ENCODE results near the gene NSMCE1. TPM values are rescaled to one million over a fixed set of nuclear protein-coding genes. Genes with fewer than 3 reads are reported as not detected.
"Not testable (repeated sequence)": the region's sequence is repeated elsewhere in the genome, so short reads cannot be mapped to it uniquely, and the experiment has no call there.

NSMCE1 gene
- total RNA-seq, 1 donor from 2014 or later: 72.0 TPM

DNA sequence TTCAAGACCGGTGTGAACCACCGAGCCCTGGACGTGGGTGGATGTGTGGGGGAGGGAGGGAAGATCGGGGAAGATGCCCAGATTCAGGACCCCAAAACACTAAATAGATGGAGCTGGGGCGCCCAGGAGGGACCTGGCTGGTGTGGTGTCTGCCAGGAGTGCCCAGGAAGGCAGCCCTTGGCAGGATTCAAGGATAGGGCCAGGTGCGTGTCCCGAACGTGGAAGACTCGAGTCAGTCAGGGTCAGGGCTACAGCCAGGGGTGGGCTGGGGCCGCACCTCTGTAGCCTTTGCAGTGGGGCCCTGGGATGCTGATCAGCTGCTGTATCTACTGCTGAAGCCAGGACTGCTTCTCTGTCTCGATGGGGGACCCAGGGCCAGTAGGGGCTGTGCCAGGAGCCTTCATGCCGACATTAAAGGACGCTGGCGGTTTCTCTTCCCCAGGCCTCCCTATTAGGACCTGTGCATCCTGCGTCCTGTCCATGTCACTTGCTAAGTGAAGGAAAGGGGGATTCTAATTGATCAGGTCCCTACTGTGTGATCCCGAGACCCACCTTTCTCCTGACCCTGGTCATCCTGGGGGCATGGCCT is 52.2 kb downstream of the NSMCE1 start:
- no peak for DNase-seq (ENCODE audit: low spot score)

- no peak for DNase-seq (ENCODE audit: low spot score)
Measured at GRCh38 chr16:27215660-27216059, 52.9 kb downstream of the NSMCE1 start.

DNA sequence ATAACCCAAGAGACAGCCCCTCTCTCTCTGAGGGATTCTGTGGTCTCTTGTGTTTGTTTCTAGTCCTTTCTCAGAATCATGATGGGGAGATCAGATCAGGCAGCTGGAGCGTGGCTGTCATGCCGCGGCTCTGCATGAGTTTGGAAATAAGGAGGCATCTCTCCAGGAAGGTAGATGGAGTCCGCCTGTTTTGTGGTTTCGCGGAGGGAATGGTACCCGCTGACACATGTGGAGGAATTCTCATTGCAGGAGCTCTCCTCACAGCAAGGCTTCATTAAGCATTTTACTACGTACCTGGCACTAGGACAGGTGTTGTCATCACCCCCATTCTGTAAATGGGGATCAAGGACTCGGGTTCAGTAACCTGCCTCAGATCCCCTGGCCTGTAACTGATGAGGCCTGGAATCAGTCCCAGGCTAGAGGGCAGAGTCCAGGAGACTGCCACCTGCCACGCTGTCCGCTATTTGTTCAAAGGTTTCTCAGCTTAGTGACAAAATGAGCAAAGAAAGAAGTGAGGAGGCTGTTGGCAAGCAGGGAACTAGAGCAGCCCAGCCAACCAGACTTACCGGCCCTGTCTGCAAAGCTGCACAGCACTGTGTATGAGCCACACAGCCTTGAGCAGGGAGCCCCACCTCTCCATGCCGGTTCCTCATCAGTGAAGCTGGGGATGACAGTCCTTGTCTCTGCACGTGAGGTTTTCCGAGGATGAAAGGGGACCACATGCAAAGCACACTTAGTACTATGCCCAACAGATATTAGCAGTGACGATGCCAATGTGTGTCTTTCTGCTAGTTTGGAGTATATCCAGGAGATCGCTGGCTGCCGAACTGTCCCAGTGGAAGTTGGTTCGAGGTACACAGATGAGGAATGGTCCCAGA is 54.2 kb downstream of the NSMCE1 start:
- DNase-seq (ENCODE audit: low spot score): peak; percentile 84

DNA sequence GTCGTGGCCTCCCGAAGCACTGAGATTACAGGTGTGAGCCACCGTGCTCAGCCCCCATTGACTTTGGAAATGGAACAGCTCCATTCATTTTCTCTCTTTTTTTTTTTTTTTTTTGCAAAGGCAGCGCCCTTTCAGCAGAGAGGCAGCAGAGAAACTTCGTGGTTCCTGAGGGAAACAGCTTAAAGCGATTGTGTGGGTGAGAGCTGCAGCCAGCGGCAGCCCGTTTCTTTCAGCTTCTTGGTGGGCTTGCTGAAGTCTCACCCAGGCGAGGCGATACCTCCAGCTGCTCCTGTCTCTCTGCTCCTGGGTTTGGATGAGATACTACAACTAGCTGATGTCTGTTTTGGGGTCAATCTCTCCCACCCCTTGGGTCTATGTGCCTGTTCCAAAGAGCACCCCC is 57.5 kb downstream of the NSMCE1 start:
- DNase-seq (ENCODE audit: low spot score): no peak

DNA sequence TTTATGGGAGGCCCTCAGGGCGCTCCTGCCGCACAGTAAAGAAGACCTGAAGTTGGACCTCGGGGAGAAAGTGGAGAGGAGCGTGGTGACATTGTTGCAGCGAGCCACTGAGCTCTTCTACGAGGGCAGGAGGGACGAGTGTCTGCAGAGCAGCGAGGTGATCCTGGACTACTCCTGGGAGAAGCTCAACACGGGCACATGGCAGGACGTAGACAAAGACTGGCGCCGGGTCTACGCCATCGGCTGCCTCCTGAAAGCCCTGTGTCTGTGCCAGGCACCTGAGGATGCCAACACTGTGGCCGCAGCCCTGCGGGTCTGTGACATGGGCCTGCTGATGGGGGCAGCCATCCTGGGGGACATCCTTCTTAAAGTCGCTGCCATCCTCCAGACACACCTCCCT is 58.4 kb downstream of the NSMCE1 start:
- no peak for DNase-seq (ENCODE audit: low spot score)

- no peak for DNase-seq (ENCODE audit: low spot score)
Measured at GRCh38 chr16:27209591-27209990, 59.0 kb downstream of the NSMCE1 start.

DNA sequence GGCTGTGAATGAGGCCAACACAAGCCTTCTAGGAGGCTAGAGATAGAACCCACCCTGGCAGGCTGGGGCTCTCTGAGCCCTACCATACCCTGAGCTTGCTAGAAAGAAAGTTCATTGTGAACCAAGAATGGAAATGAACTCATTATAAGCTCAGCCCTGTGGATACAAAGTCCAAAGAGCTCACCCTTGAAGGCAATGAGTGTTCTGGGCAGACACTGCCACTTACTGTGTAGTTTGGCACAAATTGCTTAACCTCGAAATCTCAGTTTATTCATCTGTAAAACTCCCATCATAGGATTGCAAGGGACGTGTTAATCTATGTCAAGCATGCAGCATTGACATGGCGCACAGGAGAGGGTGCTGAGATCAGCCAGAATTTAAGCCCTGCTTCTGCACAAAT is 59.8 kb downstream of the NSMCE1 start:
- DNase-seq (ENCODE audit: low spot score): peak; percentile 51

DNA sequence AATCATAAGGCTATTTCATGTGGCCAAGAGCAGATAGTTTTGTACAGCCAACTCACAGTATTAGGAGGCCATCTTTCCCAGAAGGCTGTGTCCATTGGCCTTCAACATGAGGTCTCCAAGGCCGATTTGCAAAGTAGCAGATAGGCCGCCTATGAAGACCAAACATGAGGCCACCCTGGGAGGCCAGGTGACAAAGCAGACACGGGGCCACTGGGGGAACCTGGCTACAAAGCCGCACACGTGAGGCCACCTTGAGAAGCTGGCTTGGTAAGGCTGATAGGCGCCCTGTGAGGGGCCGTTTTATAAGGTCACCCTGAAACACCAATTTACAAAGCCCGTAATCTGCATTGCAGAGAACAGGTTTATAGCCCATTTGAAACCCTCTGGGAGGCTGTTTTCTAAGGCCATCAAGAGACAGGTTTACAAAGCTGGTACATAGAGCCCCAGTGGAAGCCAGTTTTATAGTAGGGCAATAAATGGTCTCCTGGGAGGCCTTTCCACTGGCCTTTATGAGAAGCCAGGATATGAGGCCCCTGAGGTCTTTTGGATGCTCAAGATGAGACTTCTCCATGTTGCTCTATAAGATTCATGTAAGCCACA is 60.4 kb downstream of the NSMCE1 start:
- DNase-seq (ENCODE audit: low spot score): no peak

DNA sequence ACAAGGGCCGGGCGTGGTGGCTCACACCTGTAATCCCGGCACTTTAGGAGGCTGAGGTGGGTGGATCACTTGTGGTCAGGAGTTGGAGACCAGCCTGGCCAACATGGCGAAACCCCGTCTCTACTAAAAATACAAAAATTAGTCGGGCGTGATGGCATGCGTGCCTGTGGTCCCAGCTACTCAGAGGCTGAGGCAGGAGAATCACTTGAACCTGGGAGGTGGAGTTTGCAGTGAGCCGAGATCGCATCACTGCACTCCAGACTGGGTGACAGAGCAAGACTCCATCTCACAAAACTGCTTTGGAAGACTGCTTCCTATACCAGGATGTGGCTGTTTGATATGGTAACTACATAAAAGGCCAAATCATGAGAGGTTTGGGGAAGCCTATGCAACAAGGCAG is 61.5 kb downstream of the NSMCE1 start:
- not testable (repeated sequence) for DNase-seq (ENCODE audit: low spot score)

DNA sequence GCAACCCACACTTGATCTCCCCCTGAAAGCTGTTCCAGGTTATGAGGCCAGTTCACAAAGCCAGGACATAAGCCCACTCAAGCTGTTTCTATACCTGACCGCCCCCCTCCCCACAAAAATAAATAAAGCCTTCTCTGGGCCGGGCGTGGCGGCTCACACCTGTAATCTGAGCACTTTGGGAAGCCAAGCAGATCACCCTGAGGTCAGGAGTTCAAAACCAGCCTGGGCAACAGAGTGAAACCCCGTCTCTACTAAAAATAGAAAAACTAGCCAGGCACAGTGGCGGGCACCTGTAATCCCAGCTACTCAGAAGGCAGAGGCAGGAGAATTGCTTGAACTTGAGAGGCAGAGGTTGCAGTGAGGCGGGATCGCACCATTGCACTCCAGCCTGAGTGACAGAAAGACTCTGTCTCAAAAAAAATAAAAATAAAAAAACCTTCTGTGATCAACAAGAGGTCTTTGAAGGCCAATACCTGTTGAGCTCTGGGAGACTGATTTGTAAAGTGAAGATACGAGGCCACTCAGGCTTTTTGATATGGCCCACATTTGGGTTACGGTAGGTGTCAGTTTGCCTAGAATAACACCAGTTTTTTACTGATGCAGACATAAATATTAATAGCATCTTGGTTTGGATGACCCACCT is 63.0 kb downstream of the NSMCE1 start:
- DNase-seq (ENCODE audit: low spot score): no peak

DNA sequence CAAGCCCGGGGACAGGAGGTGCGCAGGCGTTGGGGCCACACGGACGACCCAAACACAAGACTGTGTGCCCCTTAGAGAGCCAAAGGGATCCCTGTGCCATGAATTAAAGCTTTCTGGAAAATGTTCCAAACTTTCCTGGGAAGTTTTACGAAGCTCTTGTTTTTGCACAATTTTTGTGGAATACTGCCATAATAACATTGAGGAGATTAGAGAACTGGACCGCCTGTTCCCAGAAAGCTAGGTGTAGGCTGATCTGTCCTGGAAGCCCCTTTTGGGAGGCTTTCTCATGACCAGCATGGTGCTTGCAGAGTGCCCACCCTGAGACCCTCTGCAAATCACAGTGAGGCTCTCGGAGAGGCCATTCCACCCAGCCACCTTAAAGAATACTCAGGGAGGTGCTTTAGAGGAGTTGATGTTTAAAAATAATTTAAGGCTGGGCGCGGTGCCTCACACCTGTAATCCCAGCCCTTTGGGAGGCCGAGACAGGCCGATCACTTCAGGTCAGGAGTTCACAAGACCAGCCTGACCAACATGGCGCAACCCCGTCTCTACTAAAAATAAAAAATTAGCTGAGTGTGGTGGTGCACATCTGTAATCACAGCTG is 64.2 kb downstream of the NSMCE1 start:
- DNase-seq (ENCODE audit: low spot score): no peak

DNA sequence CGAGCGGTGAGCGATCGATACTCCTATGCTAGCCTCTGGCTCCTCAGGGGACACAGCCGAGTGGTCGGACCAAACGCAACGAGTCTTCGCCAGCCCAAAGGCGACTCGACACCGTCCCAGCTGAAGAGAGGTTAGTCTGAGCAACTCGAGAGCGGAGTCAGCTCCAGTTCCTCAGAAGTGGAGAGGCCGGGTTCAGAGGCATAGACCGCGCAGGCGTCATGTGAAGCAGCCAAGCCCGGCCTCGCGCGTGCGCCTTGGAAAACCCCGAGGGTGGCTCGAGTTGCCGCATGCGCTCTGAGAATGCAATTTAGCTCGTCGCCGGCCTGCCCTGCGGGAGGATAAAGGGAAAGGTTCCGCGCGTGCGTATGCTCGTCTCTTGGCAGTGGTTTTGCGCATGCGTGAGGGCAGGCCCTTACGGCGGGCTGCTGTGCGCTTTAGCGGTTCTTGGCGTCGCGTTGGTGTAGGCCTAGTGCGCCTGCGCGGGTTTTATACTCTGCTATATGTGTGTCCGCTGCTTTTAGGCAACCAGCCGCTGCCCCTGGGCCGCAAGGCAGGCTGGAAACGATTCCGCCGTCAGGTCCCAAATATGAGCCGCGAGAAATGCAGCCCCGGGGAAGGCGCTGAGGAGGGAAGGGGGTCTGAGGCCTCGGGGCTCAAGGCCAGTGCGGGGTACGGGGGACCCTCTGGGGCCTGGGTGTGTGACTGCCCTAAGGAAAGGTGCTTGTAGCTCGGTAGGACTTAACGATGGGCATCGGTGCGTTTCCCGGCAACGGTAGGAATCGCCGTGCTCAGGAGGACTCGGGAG is 64.9 kb downstream of the NSMCE1 start, which contains the start of gene KDM8:
KDM8 (plus strand) TSS at position 20 of the 805 bp plus-strand sequence. CDS start 6,598 bp downstream, outside the sequence.
- DNase-seq (ENCODE audit: low spot score): peak; percentile 100

DNA sequence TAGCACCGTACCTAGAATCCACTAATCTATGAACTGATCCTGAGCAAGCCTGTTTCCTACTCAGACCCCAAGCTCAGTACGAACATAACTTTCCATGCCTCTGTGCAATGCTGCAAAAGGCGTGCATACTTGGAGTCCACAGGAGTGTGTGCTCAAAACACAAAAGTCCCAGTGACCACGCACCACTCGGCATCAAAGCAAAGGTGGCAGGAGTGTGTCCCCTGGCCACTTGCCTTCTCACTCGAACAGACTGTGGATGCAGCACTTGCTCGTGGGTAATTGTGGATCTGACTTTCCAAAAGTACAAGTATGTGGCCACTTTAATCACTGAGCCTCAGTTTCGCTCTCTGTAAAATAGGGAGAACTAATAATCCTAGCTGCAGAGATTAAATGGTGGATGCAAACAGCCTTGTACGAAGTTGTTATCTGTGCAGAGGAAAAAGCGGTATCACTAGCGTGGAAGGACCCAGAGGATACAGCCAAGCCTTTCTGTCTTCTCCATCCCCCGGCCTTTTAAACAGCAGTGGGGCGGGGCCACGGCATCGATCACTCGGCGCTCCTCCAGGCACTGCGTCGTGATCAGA is 65.6 kb downstream of the NSMCE1 start:
- DNase-seq (ENCODE audit: low spot score): peak; percentile 95

DNA sequence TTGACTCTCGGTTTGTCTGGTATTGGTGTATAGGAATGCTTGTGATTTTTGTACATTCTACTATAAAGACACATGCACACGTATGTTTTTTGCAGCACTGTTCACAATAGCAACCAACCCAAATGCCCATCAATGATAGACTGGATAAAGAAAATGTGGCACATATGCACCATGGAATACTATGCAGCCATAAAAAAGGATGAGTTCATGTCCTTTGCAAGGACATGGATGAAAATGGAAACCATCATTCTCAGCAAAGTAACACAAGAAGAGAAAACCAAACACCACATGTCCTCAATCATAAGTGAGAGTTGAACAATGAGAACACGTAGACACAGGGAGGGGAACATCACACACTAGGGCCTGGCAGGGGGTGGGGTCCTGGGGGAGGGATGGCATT is 67.7 kb downstream of the NSMCE1 start:
- DNase-seq (ENCODE audit: low spot score): not testable (repeated sequence)

- no peak for DNase-seq (ENCODE audit: low spot score)
Measured at GRCh38 chr16:27199736-27200135, 68.8 kb downstream of the NSMCE1 start.

DNA sequence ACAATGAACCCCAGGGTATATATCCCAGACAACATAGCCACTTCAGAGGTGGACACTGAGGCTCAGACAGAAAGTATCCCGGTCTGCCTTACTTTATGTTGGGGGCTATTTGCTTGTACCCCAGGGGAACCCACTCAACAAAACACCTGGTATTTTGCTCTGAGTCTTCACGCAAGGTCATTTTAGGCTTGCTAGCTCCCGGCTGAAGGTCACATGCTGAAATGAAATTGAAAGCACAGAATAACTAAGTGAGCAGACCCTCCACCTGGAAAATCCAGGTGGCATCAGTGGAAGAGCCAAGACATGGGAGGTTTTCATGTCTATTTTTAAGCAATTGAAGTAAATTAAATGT is 69.4 kb downstream of the NSMCE1 start:
- no peak for DNase-seq (ENCODE audit: low spot score)

DNA sequence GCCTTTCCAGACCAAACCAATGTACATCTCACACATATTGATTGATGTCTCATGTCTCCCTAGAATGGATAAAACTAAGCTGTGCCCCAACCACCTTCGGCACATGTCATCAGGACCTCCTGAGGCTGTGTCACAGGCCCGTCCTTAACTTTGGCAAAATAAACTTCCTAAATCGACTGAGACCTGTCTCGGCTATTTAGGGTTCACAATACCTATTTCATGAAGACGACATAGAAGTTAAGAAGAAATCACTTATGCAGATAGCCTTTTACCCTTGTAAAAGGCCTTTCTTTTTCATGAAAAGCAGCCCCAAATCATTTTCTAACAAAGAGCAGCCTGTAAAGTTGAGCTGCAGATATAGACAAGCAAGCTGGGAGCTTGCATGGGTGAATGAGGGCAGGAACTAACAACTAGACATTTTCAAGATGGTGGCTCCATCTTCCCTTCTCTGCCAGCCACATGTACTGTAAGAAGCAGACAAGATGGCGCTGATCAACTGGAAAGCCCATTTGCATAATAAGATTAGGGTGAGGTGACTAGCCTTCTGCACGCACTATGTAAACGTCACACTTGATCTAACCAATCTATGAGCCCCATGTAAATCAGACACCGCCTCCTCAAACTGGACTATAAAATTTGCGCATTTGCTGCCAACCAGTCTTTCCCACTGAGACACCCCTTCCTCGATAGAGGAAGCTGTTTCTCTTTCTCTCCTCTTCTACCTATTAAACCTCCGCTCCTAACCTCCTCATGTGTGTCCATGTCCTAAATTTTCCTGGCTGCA is 69.9 kb downstream of the NSMCE1 start:
- DNase-seq (ENCODE audit: low spot score): no peak

DNA sequence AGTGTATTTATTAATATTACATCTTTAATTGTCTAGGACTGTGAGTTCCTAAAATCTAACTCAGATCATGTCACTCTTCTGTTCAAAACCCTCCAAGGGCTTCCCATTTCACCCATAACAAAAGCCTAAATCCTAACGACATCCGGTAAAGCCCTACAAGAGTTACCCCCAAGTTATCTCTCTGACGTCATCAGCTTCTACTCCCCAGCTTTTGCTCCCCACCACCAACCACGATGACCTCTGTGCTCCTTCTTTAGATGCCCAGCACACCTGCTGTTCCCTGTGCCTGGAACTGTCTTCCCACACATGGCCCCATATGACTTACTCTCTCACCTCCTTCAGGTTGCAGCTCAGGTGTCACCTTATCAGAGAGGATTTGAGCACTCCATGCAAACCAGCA is 71.6 kb downstream of the NSMCE1 start:
- no peak for DNase-seq (ENCODE audit: low spot score)

- no peak for DNase-seq (ENCODE audit: low spot score)
Measured at GRCh38 chr16:27195941-27196595, 72.5 kb downstream of the NSMCE1 start.

All from mucosa of gallbladder (tissue), 1 donor.